IMR-90 (cell line): ENCODE data around the gene DNAH6. TPM values are rescaled to one million over a fixed set of nuclear protein-coding genes. Genes with fewer than 3 reads are reported as not detected.

Experiments
- ATAC-seq: fragments of 200-7000 bp; cut with Tn5 transposase; 2 replicates; pipeline ENCODE4 v1.9.1; 2020; ENCODE audit warnings: low read depth, mild to moderate bottlenecking, moderate library complexity
- BruUV-seq: library from RNA; stranded (reverse); fragments of 400-500 nt; replicated peaks from 2 replicates; lab custom pipeline; 2021; lab: Mats Ljungman, UMichigan
- CTCF ChIA-PET: fragments of 300-600 bp; formaldehyde crosslinking; extraction: SDS; loops from one replicate; lab custom pipeline; 2021; ENCODE audit warnings: antibody characterized with exemption; lab: Yijun Ruan, JAX
- POLR2A ChIA-PET: fragments of 300-600 bp; sonication (Branson Sonifier 250); formaldehyde crosslinking; loops from one replicate; lab custom pipeline; 2022; ENCODE audit warnings: antibody characterized with exemption; ENCODE audit not compliant: unreplicated experiment; lab: Charles Lee
- DNase-seq: peaks from one replicate; pipeline ENCODE4 v3.0.0; 2013
- H2AFZ ChIP-seq: replicated peaks from 2 replicates; pipeline ENCODE3; 2013; ENCODE audit warnings: low read length, mild to moderate bottlenecking; ENCODE audit not compliant: poor library complexity
- H2AK5ac ChIP-seq: 2 replicates; pipeline ENCODE4 v1.6.1; 2013; ENCODE audit warnings: low read depth, low read length, inconsistent platforms
- H2AK9ac ChIP-seq: replicated peaks from 2 replicates; pipeline ENCODE3; 2013; ENCODE audit warnings: mild to moderate bottlenecking, low read depth, low read length, moderate library complexity; ENCODE audit not compliant: poor library complexity
- H2BK120ac ChIP-seq: 2 replicates; pipeline ENCODE4 v1.6.1; 2013; ENCODE audit warnings: low read depth, low read length, inconsistent platforms
- H2BK15ac ChIP-seq: 3 replicates; pipeline ENCODE4 v1.6.1; 2013; ENCODE audit warnings: low read depth, low read length, inconsistent platforms
- H2BK20ac ChIP-seq: 2 replicates; pipeline ENCODE4 v1.6.1; 2013; ENCODE audit warnings: low read depth, mild to moderate bottlenecking, inconsistent platforms, low read length, moderate library complexity
- H2BK5ac ChIP-seq: 2 replicates; pipeline ENCODE4 v1.6.1; 2013; ENCODE audit warnings: mild to moderate bottlenecking, low read depth, low read length, inconsistent platforms; ENCODE audit not compliant: poor library complexity, severe bottlenecking
- H3K14ac ChIP-seq: replicated peaks from 2 replicates; pipeline ENCODE4 v1.6.1; 2013; ENCODE audit warnings: low read depth, low read length, inconsistent platforms
- H3K18ac ChIP-seq: 2 replicates; pipeline ENCODE4 v1.6.1; 2013; ENCODE audit warnings: low read depth, low read length, control low read depth
- H3K23ac ChIP-seq: 2 replicates; pipeline ENCODE4 v1.6.1; 2013; ENCODE audit warnings: low read depth, low read length, inconsistent platforms
- H3K27ac ChIP-seq: 2 replicates; pipeline ENCODE4 v1.5.1; 2013; ENCODE audit warnings: mild to moderate bottlenecking, control low read depth, low read length; ENCODE audit not compliant: insufficient read depth
- H3K27me3 ChIP-seq: 2 replicates; pipeline ENCODE4 v1.6.1; 2013; ENCODE audit warnings: low read length; ENCODE audit not compliant: control insufficient read depth, insufficient read depth
- H3K36me3 ChIP-seq: 2 replicates; pipeline ENCODE4 v1.6.1; 2013; ENCODE audit warnings: low read length, mixed read lengths; ENCODE audit not compliant: control insufficient read depth, insufficient read depth
- H3K4ac ChIP-seq: 2 replicates; pipeline ENCODE4 v1.6.1; 2013; ENCODE audit warnings: low read depth, low read length, inconsistent platforms
- H3K4me1 ChIP-seq: 2 replicates; pipeline ENCODE4 v1.6.1; 2013; ENCODE audit warnings: low read length, mixed read lengths; ENCODE audit not compliant: control insufficient read depth, insufficient read depth
- H3K4me2 ChIP-seq: 2 replicates; pipeline ENCODE4 v1.6.1; 2013; ENCODE audit warnings: low read depth, mild to moderate bottlenecking, control low read depth, low read length, moderate library complexity
- H3K4me3 ChIP-seq: 2 replicates; pipeline ENCODE4 v1.5.1; 2013; ENCODE audit warnings: low read depth, mild to moderate bottlenecking, control low read depth, low read length, moderate library complexity; ENCODE audit not compliant: insufficient read depth
- H3K56ac ChIP-seq: 2 replicates; pipeline ENCODE4 v1.6.1; 2013; ENCODE audit warnings: low read length, inconsistent platforms; ENCODE audit not compliant: insufficient read depth; ENCODE audit errors: extremely low read depth
- H3K79me1 ChIP-seq, 2 experiments: 2 replicates each; pipeline ENCODE4 v1.6.1; 2013; ENCODE audit warnings: low read length in 2 of 2, inconsistent platforms in 1 of 2, low read depth in 1 of 2
- H3K9ac ChIP-seq: 2 replicates; pipeline ENCODE4 v1.6.1; 2013; ENCODE audit warnings: low read depth, low read length, control low read depth
- H3K9me1 ChIP-seq: 2 replicates; pipeline ENCODE4 v1.6.1; 2013; ENCODE audit warnings: low read length, inconsistent platforms; ENCODE audit not compliant: insufficient read depth
- H3K9me3 ChIP-seq: 2 replicates; pipeline ENCODE4 v1.6.1; 2013; ENCODE audit warnings: low read length; ENCODE audit not compliant: control insufficient read depth, insufficient read depth
- H4K20me1 ChIP-seq: 2 replicates; pipeline ENCODE4 v1.6.1; 2013; ENCODE audit warnings: low read length, inconsistent platforms; ENCODE audit not compliant: insufficient read depth
- H4K5ac ChIP-seq: 2 replicates; pipeline ENCODE4 v1.6.1; 2013; ENCODE audit warnings: mild to moderate bottlenecking, low read depth, low read length, control low read depth
- H4K8ac ChIP-seq, 2 experiments: 2 replicates each; pipeline ENCODE4 v1.6.1; 2013; ENCODE audit warnings: low read depth in 2 of 2, low read length in 2 of 2, control low read depth in 1 of 2, inconsistent platforms in 1 of 2
- H4K91ac ChIP-seq: 2 replicates; pipeline ENCODE4 v1.6.1; 2013; ENCODE audit warnings: low read depth, low read length, inconsistent platforms; ENCODE audit not compliant: insufficient read depth
- BHLHE40 ChIP-seq: fragments of 150-350 bp; IDR thresholded peaks from 2 replicates; pipeline ENCODE4 v1.6.1; 2016; ENCODE audit warnings: mild to moderate bottlenecking, low read depth, low read length
- CEBPB ChIP-seq: IDR thresholded peaks from 2 replicates; pipeline ENCODE4 v1.6.1; 2012; ENCODE audit warnings: low read depth, low read length, improper control_type of control experiment
- MAFK ChIP-seq: IDR thresholded peaks from 2 replicates; pipeline ENCODE4 v1.6.1; 2012; ENCODE audit warnings: low read depth, low read length, improper control_type of control experiment
- MAZ ChIP-seq: IDR thresholded peaks from 2 replicates; pipeline ENCODE4 v1.6.1; 2012; ENCODE audit warnings: low read depth, mild to moderate bottlenecking, low read length, improper control_type of control experiment, moderate library complexity, borderline replicate concordance
- RFX5 ChIP-seq: IDR thresholded peaks from 2 replicates; pipeline ENCODE4 v1.8.0; 2012; ENCODE audit warnings: low read depth, mild to moderate bottlenecking, low read length, moderate library complexity
- USF2 ChIP-seq: fragments of 150-350 bp; IDR thresholded peaks from 2 replicates; pipeline ENCODE4 v1.6.1; 2017; ENCODE audit warnings: mild to moderate bottlenecking, antibody characterized with exemption, low read length, low read depth
- WGBS, 2 experiments: methylation state at CpG; one replicate each; pipeline versions ENCODE4 v1.1.5 to v1.1.7; 2013; ENCODE audit warnings: missing lambda C conversion rate in 2 of 2; ENCODE audit not compliant: insufficient read length in 1 of 2; ENCODE audit errors: extremely low coverage in 2 of 2; 5-methylcytosine and 5-hydroxymethylcytosine counted together
- dilution Hi-C: fragments of 300-500 bp; cut with HindIII; formaldehyde crosslinking; loops from one replicate; pipeline ENCODE4 v1.14.3; 2018; ENCODE audit warnings: low sequenced_read_pairs; ENCODE audit not compliant: unreplicated experiment
- in situ Hi-C: fragments of 300-500 bp; cut with MboI; formaldehyde crosslinking; loops from 3 replicates; pipeline ENCODE4 v1.14.3; 2019; ENCODE audit warnings: low sequenced_read_pairs, inconsistent platforms, mixed read lengths
- intact Hi-C: fragments of 100-400 bp; cut with micrococcal nuclease; formaldehyde crosslinking; loops from 2 replicates; pipeline ENCODE4 v1.10.0; 2022
- polyA plus RNA-seq, 3 experiments: library from polyadenylated mRNA; depleted of rRNA; stranded (reverse); fragments of >200 nt; gene quantifications; 2 replicates each; pipeline ENCODE4 v1.2.3, GENCODE V29; 2012; ENCODE audit warnings: low replicate concordance in 1 of 3
- total RNA-seq: library from RNA; depleted of rRNA; stranded (reverse); fragments of >200 nt; gene quantifications from 2 replicates; pipeline ENCODE4 v1.2.3, GENCODE V29; 2012
- TF ChIP-seq, protein P1 (sequence below): fragments of 150-350 bp; IDR thresholded peaks from 2 replicates; pipeline ENCODE4 v1.6.1; 2016; ENCODE audit warnings: low read depth, mild to moderate bottlenecking, low read length, moderate library complexity, borderline replicate concordance

Gene DNAH6
- total and polyA plus RNA-seq, 2 of the 4 experiments (the other 2 are of a cell fraction) = under 0.01 to 0.07 TPM

- POLR2A ChIA-PET = no interaction called here
- Histone ChIP-seq H3K4me2 (no peak overlapping the region), H4K91ac (no peak overlapping the region), H3K79me1 (no peaks in the 10 kb centered on the region), H2BK120ac (no peak overlapping the region), H2BK15ac (no peak overlapping the region), H2BK5ac (no peak overlapping the region), H3K36me3 (no peaks in the 10 kb centered on the region), H3K27ac (no peak overlapping the region), H3K4me1 (no peaks in the 10 kb centered on the region), H3K4ac (no peak overlapping the region), H2BK20ac (no peak overlapping the region), H3K4me3 (no peak overlapping the region), H4K8ac (no peak overlapping the region), H3K9me1 (peaks cover 4% of the 10 kb centered on the region; the same call in 1 of the 2 replicates), H2AK5ac (no peak overlapping the region), H2AK9ac (no peak overlapping the region), H3K14ac (no peak overlapping the region), H3K9me3 (no peaks in the 10 kb centered on the region), H3K9ac (no peak overlapping the region), H3K23ac (no peak overlapping the region), H2AFZ (no peak overlapping the region), H3K18ac (no peak overlapping the region; the same call in 1 of the 2 replicates), H4K20me1 (no peaks in the 10 kb centered on the region), H4K5ac (no peak overlapping the region), H3K27me3 (no peaks in the 10 kb centered on the region), H3K56ac (no peak overlapping the region)
- dilution Hi-C loops (no loop called here), intact Hi-C loops (no loop called here), in situ Hi-C loops (no loop called here)
- 93% methylated on average over 5 of the region's 6 CpGs; no CpG with 5 or more reads in 1 of the 2 experiments for WGBS, 2 experiments
- DNase-seq (no peak), ATAC-seq (no peak)
- no TSS peak for BruUV-seq
- CTCF ChIA-PET = interaction anchor here (1.2 kb wide), 1 partner anchor 12 kb away, joined by 3 read pairs; no protein-coding TSS in a partner anchor
- no peak for TF ChIP-seq MAFK
- TF ChIP-seq CEBPB = no peak
- no peak for TF ChIP-seq USF2
- TF ChIP-seq, protein P1, sequence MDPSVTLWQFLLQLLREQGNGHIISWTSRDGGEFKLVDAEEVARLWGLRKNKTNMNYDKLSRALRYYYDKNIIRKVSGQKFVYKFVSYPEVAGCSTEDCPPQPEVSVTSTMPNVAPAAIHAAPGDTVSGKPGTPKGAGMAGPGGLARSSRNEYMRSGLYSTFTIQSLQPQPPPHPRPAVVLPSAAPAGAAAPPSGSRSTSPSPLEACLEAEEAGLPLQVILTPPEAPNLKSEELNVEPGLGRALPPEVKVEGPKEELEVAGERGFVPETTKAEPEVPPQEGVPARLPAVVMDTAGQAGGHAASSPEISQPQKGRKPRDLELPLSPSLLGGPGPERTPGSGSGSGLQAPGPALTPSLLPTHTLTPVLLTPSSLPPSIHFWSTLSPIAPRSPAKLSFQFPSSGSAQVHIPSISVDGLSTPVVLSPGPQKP = no peak
- no peak for TF ChIP-seq MAZ
- no peak for TF ChIP-seq RFX5
- TF ChIP-seq BHLHE40 = no peak
Measured at GRCh38 chr2:84694088-84694622, 177.9 kb downstream of the DNAH6 start.
